ENCODE data around the gene GPLD1.
A peak's percentile ranks its signal among the peaks of the same experiment; 100 is the strongest.
"Not testable (repeated sequence)": the region's sequence is repeated elsewhere in the genome, so short reads cannot be mapped to it uniquely, and the experiment has no call there.

Gene GPLD1

GRCh38 chr6:24408719-24409410, 80.5 kb downstream of the GPLD1 start:
- ATAC-seq = peak in 1 of 2 donors; percentile 33

- no peak for ATAC-seq
Observed at GRCh38 chr6:24405262-24405661, 84.1 kb downstream of the GPLD1 start.

DNA sequence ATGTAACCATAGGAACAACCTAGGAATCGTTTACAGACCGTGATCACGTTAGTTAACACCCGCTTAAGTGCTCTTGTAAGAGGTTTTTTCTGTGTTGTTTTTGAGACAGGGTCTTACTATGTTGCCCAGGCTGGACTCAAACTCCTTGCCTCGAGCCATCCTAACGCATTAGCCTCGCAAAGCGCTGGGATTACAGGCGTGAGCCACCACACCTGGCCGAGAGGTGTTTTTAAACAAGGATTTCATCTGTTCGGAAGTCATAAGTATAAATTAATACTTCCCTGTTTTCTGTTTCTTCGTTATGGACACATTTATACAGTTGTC, 85.9 kb downstream of the GPLD1 start:
- ATAC-seq = no peak

DNA sequence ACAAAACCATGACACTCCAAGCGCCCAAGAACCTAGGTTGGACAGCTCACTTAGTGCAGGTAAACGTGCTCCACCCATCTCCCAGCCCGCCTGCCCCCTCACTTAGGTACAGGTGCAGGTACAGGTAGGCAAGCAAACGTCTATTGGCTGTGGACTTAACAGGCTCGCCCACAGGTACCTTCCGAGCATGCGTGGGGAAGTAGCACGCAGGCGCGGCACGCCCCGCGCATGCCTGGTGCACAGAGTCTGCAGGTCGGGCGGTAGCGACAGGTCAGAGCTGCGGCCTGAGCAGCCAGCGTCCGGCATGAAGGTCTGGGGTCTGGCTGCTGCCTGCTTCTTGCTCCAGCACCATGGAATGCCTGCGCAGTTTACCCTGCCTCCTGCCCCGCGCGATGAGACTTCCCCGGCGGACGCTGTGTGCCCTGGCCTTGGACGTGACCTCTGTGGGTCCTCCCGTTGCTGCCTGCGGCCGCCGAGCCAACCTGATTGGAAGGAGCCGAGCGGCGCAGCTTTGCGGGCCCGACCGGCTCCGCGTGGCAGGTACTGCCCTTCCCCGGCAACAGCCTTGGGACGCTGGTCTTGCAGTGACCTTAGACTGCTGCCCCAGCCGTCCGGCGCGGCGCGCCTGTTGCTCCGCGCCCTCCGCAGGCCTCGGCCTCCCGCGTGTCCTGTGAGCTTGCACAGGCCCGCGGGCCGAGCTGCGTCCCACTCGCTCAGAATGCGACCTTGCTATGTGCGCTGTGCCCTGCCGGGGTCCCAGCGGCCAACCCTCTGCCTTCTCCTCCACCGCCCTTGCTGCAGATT, 86.5 kb downstream of the GPLD1 start, which contains the start of gene MRS2:
TSS of gene MRS2 (plus strand) at position 240 of the 804 bp plus-strand sequence. CDS start at position 351, 111 bp downstream.
- peak; percentile 96 for ATAC-seq

DNA sequence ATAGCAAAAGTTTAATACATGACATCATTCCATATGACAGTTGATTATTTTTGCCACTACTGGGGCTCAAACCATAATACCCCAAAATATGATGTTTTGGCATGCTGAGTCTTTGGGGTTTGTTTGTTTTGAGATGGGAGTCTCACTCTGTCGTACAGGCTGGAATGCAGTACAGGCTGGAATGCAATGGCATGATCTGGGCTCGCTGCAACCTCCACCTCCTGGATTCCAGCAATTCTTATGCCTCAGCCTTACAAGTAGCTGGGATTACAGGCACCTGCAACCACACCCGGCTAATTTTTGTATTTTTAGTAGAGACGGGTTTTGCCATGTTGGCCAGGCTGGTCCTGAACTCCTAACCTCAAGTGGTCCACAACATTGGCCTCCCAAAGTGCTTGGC, 87.9 kb downstream of the GPLD1 start:
- ATAC-seq = no peak

DNA sequence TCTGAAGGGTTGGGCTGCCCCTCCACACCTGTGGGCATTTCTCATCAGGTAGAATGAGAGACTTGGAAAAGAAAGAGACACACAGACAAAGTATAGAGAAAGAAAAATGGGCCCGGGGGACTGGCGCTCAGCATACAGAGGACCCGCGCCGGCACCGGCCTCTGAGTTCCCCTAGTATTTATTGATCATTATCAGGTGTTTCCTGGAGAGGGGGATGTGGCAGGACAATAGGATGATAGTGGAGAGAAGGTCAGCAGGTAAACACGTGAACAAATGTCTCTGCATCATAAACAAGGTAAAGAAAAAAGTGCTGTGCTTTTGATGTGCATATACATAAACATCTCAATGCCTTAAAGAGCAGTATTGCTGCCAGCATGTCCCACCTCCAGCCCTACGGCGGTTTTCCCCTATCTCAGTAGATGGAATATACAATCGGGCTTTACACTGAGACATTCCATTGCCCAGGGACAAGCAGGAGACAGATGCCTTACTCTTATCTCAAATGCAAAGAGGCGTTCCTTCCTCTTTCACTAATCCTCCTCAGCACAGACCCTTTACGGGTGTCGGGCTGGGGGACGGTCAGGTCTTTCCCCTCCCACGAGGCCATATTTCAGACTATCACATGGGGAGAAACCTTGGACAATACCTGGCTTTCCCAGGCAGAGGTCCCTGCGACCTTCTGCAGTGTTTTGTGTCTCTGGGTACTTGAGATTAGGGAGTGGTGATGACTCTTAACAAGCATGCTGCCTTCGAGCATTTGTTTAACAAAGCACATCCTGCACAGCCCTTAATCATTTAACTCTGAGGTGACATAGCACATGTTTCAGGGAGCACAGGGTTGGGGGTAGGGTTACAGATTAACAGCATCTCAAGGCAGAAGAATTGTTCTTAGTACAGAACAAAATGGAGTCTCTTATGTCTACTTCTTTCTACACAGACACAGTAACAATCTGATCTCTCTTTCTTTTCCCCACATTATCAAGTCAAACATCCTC, 89.0 kb downstream of the GPLD1 start:
- not testable (repeated sequence) for ATAC-seq

GRCh38 chr6:24397631-24398030, 91.7 kb downstream of the GPLD1 start:
- ATAC-seq = no peak

DNA sequence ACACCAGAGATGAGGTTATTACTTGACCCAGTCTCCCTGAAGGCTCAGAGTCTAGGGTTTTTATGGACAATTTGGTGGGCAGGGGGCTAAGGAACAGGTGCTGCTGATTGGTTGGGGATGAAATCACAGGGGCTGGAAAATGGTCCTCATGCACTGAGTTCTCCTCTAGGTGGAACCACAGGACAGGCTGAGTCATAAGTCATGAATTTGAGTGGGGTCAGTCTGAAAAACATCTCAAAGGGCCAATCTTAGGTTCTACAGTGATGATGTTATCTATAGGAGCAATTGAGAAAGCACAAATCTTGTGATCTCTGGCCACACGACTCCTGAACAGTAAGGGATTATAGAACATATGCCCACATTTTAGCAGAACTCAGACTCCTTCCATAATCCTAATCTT, 92.6 kb downstream of the GPLD1 start:
- ATAC-seq = no peak

- no peak for ATAC-seq
Observed at GRCh38 chr6:24394780-24395437, 94.5 kb downstream of the GPLD1 start.

- ATAC-seq = no peak
Observed at GRCh38 chr6:24394061-24394779, 95.2 kb downstream of the GPLD1 start.

- no peak for ATAC-seq
Observed at GRCh38 chr6:24391756-24392405, 97.5 kb downstream of the GPLD1 start.

DNA sequence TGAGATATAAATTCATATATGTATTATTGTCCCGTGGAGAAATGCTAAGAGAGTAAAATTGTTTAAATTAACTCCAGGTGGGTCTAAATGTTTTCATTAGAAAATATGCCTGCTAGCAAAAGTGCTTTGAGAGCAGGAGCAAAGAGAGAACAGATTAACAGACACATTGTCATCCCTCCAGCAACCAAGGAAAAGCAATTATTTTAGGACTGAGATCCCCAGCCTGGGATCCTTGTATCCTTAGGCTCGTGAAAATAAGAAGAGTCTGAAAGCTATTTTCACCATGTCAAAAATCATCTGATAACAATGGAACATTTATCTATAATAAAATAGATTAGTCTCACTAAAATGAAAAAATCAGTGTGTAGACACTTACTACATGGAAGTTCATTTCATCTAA, 98.2 kb downstream of the GPLD1 start:
- no peak for ATAC-seq

DNA sequence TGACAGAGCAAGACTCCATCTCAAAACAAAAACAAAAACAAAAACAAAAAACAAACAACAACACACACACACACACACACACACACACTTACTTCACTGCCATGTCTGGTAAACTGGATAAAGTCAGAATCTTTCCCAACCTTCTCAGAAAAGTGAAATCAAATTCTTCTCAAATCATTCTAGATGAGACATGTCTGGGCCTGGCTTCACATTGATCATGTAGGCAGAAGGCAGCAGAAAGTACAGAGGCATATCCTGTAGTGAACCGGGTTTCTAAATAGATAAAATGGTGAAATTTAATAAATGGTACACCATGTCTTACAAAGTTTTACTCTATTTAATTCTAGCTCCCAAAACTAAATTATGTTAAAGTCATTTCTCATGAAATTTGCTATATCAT, 101.6 kb downstream of the GPLD1 start:
- ATAC-seq = no peak

GRCh38 chr6:24385536-24386269, 103.7 kb downstream of the GPLD1 start:
- no peak for ATAC-seq

GRCh38 chr6:24384369-24385130, 104.8 kb downstream of the GPLD1 start:
- ATAC-seq = not testable (repeated sequence)

GRCh38 chr6:24382891-24383494, 106.4 kb downstream of the GPLD1 start:
- ATAC-seq = not testable (repeated sequence)

GRCh38 chr6:24382220-24382540, 107.2 kb downstream of the GPLD1 start:
- no peak for ATAC-seq

- no peak for ATAC-seq
Observed at GRCh38 chr6:24381476-24382219, 107.7 kb downstream of the GPLD1 start.
